HFF-Myc (cell line): ENCODE data around the gene RPH3AL.

Experiments used
- DNase-seq: peaks from one replicate; pipeline ENCODE4 v3.0.0-alpha.2; 2011; ENCODE audit warnings: low read depth; ENCODE audit errors: extremely low read depth
- H3K4me3 ChIP-seq: replicated peaks from 2 replicates; pipeline ENCODE4 v1.5.1; 2011; ENCODE audit warnings: low read depth, mild to moderate bottlenecking, control low read depth, low read length
- TF ChIP-seq, protein P1 (sequence below): IDR thresholded peaks from 2 replicates; pipeline ENCODE4 v1.5.1; 2012; ENCODE audit warnings: mild to moderate bottlenecking, low read depth, low read length, control low read depth; ENCODE audit errors: missing control alignments

RPH3AL gene

GRCh38 chr17:269616-270514 is 82.7 kb downstream of the RPH3AL start:
- TF ChIP-seq, protein P1, sequence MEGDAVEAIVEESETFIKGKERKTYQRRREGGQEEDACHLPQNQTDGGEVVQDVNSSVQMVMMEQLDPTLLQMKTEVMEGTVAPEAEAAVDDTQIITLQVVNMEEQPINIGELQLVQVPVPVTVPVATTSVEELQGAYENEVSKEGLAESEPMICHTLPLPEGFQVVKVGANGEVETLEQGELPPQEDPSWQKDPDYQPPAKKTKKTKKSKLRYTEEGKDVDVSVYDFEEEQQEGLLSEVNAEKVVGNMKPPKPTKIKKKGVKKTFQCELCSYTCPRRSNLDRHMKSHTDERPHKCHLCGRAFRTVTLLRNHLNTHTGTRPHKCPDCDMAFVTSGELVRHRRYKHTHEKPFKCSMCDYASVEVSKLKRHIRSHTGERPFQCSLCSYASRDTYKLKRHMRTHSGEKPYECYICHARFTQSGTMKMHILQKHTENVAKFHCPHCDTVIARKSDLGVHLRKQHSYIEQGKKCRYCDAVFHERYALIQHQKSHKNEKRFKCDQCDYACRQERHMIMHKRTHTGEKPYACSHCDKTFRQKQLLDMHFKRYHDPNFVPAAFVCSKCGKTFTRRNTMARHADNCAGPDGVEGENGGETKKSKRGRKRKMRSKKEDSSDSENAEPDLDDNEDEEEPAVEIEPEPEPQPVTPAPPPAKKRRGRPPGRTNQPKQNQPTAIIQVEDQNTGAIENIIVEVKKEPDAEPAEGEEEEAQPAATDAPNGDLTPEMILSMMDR = no peak
- H3K4me3 ChIP-seq = no peak overlapping the region
- DNase-seq = no peak

- no peak overlapping the region for H3K4me3 ChIP-seq
- TF ChIP-seq, protein P1 = no peak
- DNase-seq = no peak
Observed at GRCh38 chr17:266701-267667, 85.6 kb downstream of the RPH3AL start.

GRCh38 chr17:266219-266618 is 86.4 kb downstream of the RPH3AL start:
- H3K4me3 ChIP-seq = no peak overlapping the region
- TF ChIP-seq, protein P1 = no peak
- no peak for DNase-seq

DNA sequence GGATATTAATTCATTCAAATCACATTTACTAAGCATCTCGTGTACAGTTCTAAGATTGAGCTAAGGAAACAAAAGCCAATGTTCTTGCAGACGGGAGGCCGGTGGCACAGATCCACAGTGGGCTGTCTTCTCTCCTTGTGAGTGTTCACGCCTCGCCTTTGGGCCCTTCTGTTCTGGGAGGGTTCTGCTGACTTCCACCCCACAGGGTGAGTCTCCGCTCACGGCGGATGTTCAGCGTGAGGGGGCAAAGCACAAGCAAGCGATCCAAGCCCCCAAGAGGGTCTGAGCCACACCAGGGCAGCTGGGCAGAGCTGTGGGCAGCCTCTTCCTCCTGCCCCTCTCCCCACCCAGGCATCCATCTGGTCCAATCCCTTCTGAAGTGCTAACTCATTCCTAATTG is 86.9 kb downstream of the RPH3AL start:
- TF ChIP-seq, protein P1 = no peak
- H3K4me3 ChIP-seq = no peak overlapping the region
- no peak for DNase-seq

DNA sequence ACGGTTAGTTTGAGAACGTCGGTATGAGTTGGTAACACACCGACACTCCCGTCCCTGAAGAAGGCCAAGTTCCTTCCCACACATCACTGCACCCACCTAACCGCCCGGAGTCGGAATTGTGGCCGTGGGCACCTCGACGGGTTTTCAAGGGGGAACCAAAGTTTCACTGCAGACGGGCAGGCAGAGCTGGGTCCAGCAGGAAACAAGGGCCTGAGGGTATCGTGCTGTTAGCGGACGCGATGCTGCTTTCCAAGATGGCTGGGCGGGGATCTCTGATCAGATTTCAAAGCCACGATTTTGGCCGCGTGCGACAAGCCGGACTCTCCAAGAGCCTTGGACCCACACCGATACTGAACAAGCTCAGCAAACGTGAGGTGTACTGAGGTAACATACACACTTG is 88.8 kb downstream of the RPH3AL start:
- TF ChIP-seq, protein P1 = no peak
- no peak for DNase-seq
- H3K4me3 ChIP-seq = no peak overlapping the region

DNA sequence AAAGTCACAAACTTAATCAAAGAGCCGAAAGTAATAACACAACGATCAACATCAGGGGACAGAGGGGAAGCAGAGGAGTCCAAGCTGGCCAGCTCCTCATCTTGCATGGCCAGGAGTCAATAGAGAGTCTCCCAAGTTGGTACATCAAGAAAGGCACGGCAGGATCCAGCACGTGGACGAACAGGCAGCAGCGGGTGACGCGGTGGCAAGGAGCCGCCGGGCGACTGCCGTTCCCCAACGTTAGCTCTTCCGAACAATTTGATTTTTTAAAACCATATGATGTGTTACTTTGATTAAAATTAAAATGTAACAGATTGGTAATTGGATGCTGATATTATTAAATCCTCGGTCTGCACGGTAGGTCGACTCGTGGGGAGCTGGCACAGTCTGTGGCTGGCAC is 89.3 kb downstream of the RPH3AL start:
- TF ChIP-seq, protein P1 = no peak
- H3K4me3 ChIP-seq = no peak overlapping the region
- no peak for DNase-seq
